ENCODE data around the gene TACC3. TPM values are rescaled to one million over a fixed set of nuclear protein-coding genes. Genes with fewer than 3 reads are reported as not detected.
A peak's percentile ranks its signal among the peaks of the same experiment; 100 is the strongest.

TACC3 gene
- total RNA-seq, 2 donors from 2014 or later, result 6.3 to 9.2 TPM

DNA sequence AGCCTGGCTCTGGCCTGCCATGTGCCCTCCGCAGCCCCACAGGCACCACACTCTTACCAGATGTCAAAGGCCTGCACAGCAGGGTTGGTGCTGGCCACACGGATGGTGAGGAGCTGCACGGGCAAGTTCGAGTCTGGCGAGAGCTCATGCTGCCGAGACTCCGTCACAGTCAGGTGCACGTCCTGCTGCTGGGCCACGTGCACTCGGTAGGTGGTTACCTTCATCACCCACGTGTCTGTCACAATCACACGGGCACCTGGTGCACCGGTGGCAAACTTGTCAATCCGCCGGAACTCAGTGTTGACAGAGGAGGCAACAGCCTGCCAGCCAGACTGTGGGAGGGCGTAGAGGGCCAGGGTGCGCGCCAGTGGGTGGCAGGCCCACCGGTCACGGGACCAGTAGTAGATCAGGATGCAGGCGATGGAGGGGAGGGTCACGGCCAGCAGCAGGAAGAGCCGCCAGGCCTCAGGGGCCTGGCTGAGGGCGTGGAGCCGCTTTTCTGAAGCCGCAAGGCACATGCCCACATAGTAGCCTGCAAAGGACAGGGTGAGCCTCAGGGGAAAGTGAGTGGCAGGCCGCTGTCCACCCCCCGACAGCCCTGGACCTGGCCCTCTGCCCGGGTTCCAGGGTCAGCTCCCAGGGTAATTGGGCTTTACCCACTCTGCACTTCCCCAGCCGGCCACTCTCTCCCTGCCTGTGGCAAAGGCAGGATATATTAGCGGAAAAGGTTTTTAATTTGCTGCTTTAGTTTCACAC is 3.0 kb upstream of the TACC3 start:
- DNase-seq, result no peak
- intact Hi-C loops (cut with DNase I), result no loop called here
- no peak for ATAC-seq

DNA sequence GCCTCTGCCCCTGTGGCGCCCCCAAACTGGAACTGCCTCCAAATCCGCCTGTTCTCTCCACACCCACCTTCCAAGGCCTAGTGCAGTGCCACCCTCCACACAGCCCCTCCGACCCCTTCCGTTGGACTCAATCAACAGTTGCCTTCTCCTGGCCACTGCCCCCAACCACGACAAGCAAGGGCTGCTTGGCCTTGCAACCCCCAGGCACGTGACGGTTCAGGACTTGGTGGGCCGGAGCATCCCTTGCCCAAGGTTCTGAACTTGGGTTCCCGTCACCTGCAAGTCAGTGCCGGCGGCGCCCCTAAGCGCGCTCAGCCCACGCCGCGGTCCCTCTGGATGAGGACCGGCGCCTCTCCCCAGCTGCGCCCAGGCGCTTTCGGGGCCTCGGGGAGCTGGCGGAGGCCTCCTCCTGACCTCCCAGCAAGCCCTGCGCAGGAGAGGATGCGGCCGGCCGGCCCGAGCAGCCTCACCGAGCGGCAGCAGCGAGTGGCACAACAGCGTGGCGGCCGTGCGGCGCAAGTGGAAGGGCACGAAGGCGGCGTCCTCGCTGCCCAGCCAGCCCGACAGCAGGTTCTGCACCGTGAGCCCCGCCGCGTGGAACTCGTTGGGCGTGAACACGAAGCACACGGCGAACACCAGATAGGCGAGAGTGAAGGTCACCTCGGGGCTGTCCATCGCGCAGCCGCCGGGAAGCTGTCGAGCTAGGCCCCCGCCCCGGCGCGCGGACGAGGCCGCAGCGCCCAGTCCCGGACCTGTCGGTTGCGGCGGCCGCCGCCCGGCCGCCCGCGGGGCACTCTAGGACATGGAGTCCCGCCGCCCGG is 948 bp upstream of the TACC3 start:
- intact Hi-C loops (cut with DNase I), result loop anchor here in 1 of 2 donors (10.0 kb wide), 1 partner anchor 366 kb away; no protein-coding TSS in a partner anchor
- peak; percentile 64 for DNase-seq
- ATAC-seq, result peak; percentile 54 to 76

DNA sequence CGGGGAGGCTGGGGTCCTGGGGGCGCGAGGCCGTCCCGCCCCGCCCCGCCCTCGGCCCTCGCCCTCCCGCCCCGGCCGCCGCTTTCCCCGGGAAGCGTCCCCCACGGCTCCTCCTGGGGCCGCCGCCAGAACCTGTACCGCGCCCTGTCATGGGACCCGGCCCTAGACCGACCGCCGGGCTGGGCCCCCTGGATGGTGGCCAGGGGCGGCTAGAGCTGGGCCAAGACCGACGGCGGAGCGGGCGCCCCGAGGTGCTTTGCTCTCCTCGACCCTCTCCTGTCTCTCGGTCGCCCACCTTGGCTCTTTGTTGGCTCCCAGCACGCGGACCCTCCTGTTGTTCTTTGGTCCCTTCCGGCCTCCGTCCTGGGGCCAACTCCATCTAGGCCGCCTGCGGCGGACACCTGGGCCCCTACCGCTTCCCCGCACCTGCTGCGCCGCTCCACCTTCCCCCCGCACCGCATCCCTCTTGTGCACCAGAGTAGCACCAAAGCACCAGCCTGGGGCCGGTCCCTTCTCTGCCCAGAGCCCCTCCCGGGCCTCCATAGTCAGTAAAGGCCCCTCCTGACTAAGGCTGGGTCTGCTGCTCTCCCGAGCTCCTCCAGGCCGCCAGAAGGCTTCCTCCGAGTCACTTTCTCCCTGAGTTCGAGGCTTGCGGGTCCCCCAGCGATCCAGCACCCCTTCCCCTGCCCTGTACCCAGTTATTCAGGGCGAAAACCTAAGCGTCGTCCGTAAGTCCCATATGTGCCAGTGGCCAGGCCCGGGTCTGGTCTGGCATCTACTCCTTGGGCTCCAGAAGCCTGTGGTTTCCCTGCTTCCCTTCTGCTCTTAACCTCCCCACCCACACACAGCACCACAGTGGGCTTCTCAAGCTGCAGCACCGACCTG is 587 bp downstream of the TACC3 start:
- intact Hi-C loops (cut with DNase I), result loop anchor here in 1 of 2 donors (10.0 kb wide), 1 partner anchor 367 kb away; no protein-coding TSS in a partner anchor
- DNase-seq, result no peak

DNA sequence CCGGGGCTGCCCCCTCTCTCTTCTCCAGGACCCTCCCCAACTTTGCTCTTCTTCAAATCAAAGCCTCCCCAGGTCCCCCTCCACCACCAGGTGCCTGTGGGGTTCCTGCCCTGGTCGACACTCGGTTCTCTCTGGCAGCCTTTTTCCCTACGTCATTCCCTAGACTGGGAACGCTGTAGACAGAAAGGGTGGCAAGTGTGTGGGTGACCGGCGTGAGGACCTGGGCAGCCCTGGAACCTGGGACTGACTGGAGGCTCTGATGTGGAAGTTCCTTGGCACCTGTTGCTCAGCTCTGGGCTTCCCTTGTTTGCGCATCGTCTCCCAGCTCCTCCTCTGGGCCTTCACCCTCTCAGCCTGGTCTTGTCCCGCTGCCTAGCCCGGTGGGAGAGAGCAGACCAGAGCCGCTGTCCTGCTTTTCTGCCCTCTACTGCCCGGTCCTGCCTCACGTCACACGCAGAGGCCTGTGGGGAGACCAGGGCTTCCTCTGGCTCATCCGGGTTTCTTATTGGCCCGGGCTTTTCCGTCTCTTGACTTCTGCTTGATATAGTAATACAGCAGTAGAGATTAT is 1.3 kb downstream of the TACC3 start:
- no peak for ATAC-seq
- intact Hi-C loops (cut with DNase I), result loop anchor here in 1 of 2 donors (10.0 kb wide), 1 partner anchor 368 kb away; no protein-coding TSS in a partner anchor
- no peak for DNase-seq

More for the DNA sequence above, 587 bp downstream of the TACC3 start:
- ATAC-seq, result no peak

DNA sequence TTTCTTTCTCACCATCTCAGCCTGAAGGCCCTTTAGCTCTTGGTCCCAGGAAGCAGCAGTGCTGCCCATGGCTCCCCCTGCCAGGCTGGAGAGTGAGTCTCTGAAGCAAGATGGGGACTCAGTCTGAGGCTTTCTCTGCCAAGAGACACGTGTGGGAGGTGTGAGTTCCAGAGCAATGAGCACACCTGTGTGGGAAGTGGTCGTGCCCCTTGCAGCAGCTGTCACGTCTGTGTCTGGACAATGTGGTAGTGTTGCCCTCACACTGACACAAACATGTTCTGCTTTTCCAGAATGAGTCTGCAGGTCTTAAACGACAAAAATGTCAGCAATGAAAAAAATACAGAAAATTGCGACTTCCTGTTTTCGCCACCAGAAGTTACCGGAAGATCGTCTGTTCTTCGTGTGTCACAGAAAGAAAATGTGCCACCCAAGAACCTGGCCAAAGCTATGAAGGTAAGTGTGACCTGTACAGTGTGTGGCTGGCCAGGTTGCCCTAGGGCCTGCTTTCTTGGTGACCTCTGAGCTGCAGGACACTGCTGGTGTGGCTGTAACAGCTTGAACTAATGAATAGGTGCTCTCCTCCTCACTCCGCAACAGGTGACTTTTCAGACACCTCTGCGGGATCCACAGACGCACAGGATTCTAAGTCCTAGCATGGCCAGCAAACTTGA is 1.9 kb downstream of the TACC3 start:
- intact Hi-C loops (cut with DNase I), result loop anchor here in 1 of 2 donors (10.0 kb wide), 1 partner anchor 368 kb away; no protein-coding TSS in a partner anchor
- no peak for ATAC-seq
- no peak for DNase-seq

DNA sequence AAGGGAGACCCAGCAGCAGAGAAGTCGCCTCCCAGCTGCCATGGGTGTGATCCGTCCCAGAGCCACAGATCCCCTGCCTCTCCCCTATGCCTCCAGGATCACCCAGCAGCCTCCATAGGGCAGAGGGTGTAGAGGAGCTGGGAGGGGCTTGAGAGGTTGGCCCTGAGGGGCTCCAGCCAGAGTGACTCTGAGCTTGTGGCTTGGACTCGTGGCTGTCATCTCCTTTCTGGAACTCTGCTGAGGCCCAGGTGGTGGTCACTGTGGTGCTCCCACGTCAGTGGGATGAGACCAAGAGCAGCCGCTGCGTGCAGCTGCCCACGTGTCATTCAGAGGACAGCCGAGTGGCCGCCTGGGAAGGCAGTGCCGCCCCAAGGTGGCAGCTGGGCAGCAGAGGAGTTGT is 4.2 kb downstream of the TACC3 start:
- ATAC-seq, result no peak
- DNase-seq, result peak; percentile 15
- intact Hi-C loops (cut with DNase I), result loop anchor here (5.0 to 10.0 kb wide), 3 partner anchors 33 to 371 kb away; no protein-coding TSS in a partner anchor

DNA sequence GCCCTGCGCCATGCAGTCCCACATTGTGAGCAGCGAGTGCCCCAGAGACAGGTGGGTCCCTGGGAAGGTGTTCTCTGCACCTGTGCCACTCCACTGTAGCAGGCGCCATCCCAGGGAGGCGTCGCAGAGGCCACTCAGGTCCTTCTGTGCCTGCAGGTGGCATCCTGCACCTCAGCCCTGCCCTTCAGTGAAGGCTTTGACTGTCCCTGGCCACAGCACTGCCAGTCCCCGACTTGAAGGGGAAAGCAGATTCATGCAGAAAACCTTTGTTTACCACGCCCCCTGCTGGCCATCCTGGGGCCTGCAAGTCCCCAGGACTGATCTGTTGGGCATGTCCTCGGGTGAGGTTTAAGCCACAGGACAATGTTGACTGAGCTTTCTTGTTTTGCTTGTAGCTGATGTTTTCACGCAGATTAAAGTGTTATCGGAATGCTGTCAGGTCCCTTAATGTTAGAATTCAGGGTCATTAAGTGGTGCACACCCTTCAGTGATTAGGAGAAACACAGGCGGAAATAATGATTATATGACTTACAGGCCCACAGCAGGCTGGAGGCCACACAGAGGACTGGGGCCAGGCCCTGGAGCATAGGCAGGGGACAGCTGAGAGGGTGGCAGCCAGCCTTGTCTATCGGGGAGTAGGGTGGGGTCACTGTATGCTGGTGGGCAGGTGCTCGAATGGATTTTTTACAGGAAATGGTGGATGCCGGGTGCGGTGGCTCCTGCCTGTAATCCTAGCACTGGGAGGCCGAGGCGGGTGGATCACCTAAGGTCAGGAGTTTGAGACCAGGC is 5.0 kb downstream of the TACC3 start:
- intact Hi-C loops (cut with DNase I), result loop anchor here (5.0 to 10.0 kb wide), 3 partner anchors 34 to 372 kb away; no protein-coding TSS in a partner anchor
- peak; percentile 48 to 53 for ATAC-seq
- peak; percentile 88 for DNase-seq

DNA sequence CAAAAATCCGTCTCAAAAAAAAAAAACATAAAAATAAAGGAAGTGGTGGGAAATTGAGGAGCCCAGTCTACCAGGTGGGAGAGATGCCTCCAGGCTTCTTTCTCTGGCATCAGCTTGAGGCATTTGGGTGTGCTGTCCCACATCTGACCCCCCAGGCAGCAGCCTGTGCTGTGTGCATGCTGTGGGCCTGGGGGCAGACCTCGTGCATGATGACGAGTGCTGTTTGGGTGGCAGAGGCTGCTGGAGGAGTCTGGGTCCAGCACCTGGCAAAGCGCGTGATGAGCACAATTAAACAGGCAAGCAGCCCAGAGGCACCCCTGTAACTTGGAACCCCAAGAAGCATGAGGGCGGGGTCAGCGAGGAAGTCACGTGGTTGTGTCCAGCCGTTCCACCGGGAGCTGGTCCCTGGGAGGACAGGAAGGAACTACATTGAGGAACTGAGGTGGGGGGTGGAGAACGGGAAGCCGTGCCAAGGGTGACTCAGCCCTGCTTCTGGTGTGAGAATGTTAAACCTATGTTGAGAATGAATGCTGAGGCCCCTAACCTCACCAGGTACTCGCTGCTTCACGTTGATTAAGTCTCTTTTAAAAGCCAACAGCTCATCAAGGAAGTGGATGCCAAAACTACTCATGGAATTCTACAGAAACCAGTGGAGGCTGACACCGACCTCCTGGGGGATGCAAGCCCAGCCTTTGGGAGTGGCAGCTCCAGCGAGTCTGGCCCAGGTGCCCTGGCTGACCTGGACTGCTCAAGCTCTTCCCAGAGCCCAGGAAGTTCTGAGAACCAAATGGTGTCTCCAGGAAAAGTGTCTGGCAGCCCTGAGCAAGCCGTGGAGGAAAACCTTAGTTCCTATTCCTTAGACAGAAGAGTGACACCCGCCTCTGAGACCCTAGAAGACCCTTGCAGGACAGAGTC is 6.1 kb downstream of the TACC3 start:
- ATAC-seq (peak; percentile 53 to 71), DNase-seq (peak; percentile 84)
- intact Hi-C loops (cut with DNase I), result loop anchor here (5.0 to 10.0 kb wide), 3 partner anchors 35 to 373 kb away; no protein-coding TSS in a partner anchor

DNA sequence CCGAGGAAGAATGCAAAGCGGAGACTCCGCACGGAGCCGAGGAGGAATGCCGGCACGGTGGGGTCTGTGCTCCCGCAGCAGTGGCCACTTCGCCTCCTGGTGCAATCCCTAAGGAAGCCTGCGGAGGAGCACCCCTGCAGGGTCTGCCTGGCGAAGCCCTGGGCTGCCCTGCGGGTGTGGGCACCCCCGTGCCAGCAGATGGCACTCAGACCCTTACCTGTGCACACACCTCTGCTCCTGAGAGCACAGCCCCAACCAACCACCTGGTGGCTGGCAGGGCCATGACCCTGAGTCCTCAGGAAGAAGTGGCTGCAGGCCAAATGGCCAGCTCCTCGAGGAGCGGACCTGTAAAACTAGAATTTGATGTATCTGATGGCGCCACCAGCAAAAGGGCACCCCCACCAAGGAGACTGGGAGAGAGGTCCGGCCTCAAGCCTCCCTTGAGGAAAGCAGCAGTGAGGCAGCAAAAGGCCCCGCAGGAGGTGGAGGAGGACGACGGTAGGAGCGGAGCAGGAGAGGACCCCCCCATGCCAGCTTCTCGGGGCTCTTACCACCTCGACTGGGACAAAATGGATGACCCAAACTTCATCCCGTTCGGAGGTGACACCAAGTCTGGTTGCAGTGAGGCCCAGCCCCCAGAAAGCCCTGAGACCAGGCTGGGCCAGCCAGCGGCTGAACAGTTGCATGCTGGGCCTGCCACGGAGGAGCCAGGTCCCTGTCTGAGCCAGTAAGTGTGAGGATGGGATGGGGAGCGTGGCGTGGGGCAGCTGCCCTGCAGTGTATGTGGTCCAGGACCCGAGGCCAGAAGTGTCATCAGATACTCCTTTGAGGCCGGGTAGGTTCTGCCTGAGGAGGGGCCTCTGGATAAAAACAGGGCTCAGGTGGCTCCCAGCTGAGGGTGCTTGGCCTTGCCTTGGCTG is 7.0 kb downstream of the TACC3 start:
- intact Hi-C loops (cut with DNase I), result loop anchor here (5.0 to 10.0 kb wide), 3 partner anchors 36 to 374 kb away; no protein-coding TSS in a partner anchor
- no peak for ATAC-seq
- peak; percentile 17 for DNase-seq

DNA sequence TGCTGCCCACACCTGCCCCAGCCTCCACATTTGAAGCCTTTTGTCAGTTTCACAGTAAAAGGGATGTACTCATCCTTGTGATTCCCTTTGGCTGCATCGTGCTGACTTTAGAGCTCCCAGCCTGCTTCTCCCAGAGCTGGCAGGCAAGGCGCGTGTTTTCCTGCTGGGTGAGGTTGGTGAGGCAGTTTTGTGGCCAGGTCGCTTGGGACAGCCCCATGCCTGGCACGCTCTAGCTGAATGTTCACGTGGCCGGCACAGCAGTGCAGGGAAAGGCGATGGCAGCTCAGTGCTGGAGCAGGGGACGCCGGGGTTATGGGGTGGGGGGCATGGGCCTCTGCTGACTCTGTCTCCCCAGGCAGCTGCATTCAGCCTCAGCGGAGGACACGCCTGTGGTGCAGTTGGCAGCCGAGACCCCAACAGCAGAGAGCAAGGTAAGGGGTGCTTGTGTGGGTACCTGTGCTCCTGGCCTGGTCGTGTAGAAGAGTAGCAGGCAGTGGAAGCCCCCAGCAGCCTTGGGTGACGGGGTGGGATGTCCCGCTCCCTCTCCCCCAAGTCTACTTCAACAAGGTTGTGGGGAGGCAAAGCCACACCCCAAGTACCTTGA is 9.3 kb downstream of the TACC3 start:
- DNase-seq, result no peak
- ATAC-seq, result no peak
- intact Hi-C loops (cut with DNase I), result no loop called here

DNA sequence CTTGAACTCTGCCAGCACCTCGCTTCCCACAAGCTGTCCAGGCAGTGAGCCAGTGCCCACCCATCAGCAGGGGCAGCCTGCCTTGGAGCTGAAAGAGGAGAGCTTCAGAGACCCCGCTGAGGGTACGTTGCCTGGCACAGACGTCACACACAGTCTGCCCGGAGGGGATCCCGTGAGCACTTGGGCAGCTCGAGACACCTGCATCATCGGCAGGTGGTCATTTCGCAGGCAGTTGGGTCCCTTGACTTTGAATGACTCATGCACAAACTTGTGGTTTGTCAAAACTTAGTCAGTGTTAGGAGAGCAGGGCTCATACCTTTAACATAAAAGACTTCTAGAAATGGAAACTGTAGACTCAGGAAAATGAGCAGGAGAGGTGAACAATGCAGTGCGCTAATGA is 9.9 kb downstream of the TACC3 start:
- intact Hi-C loops (cut with DNase I), result no loop called here
- DNase-seq, result no peak
- no peak for ATAC-seq

DNA sequence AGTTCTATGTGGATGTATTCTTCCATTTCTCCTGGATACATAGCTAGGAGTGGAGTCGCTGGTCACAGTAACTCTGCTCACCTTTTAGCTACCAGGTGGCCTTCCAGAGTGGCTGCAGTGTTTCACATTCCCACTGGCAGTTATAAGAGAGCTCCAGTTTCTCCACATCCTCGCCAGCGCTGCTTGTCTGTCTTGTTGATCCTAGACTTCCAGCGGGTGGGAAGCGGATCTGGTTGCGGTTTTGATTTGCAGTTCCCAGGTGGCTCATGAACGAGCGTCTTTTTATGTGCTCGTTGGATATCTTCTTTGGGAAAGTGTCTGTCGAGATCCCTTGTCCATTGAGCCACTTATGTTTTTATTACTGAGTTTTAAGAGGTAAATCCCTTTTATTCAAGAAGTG is 11.6 kb downstream of the TACC3 start:
- intact Hi-C loops (cut with DNase I), result no loop called here
- no peak for ATAC-seq
- no peak for DNase-seq

DNA sequence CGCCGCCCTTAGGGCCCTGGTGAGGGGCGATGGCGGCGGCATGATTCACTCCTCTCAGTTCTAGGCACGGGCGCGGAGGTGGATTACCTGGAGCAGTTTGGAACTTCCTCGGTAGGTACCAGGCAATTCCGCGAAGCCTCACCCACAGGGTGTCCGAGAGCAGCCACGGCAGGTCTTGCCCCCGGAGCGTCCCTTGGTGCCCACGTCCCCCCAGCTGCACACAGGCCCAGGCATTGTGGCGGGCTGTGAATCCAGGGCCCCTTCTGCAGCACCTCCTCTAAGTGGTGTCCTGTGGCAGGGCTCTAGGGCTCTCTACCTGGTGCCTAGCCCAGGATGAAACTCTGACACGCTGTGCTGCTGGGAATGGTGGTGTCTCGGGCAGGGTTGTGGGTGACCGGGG is 13.9 kb downstream of the TACC3 start:
- intact Hi-C loops (cut with DNase I), result no loop called here
- ATAC-seq, result no peak
- no peak for DNase-seq

DNA sequence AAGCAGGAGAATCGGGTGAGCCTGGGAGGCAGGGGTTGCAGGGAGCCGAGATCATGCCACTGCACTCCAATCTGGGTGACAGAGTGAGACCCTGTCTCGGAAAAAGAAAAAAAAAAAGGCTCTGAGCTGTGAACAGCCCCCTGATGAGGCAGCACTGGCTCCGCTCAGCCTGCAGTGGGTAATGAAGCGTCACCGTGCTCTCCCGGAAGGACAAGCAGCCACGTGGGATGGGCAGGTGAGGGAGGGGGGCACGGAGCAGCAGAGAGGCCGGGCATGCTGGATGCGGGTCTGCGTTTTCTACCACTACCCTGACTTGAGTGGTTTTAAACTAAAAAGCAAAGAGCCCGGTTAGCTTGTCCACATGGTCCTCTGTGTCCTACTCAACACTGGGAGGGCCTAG is 15.5 kb downstream of the TACC3 start:
- intact Hi-C loops (cut with DNase I), result no loop called here
- ATAC-seq, result no peak
- DNase-seq, result no peak

DNA sequence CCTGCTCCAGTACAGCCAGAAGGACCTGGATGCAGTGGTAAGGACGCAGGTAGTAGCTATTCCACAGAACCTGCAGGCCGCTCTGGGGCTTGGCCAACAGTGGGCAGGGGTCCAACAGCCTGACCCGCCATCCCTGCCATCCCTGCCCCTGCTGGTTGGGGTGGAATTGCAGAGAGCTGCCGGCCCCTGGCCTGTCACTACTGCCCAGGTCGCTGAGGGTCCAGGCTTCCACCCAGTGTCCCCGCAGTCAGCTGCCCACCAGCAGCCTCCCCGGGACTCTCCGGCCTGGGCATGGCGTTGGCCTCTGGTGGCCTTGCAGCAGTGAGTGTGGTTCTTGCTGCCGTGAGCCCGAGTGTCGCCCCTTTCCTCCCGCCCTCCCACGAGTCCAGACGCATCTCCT is 16.3 kb downstream of the TACC3 start:
- DNase-seq (no peak), ATAC-seq (no peak)
- intact Hi-C loops (cut with DNase I), result no loop called here

Data from left cardiac atrium (tissue), 4 donors.